KBM-7 (cell line): ENCODE results near the gene CBY1.
"Not testable (repeated sequence)": the region's sequence is repeated elsewhere in the genome, so short reads cannot be mapped to it uniquely, and the experiment has no call there.

Experiments used
- DNase-seq: peaks from one replicate; pipeline ENCODE4 v3.0.0-alpha.2; 2015
- in situ Hi-C: fragments of 300-500 bp; cut with MboI; formaldehyde crosslinking; loops from 2 replicates; pipeline ENCODE4 v1.14.3; 2020; ENCODE audit warnings: low sequenced_read_pairs, low pct_unique_long_range_greater_than_20kb, mixed read lengths

The CBY1 gene

DNA sequence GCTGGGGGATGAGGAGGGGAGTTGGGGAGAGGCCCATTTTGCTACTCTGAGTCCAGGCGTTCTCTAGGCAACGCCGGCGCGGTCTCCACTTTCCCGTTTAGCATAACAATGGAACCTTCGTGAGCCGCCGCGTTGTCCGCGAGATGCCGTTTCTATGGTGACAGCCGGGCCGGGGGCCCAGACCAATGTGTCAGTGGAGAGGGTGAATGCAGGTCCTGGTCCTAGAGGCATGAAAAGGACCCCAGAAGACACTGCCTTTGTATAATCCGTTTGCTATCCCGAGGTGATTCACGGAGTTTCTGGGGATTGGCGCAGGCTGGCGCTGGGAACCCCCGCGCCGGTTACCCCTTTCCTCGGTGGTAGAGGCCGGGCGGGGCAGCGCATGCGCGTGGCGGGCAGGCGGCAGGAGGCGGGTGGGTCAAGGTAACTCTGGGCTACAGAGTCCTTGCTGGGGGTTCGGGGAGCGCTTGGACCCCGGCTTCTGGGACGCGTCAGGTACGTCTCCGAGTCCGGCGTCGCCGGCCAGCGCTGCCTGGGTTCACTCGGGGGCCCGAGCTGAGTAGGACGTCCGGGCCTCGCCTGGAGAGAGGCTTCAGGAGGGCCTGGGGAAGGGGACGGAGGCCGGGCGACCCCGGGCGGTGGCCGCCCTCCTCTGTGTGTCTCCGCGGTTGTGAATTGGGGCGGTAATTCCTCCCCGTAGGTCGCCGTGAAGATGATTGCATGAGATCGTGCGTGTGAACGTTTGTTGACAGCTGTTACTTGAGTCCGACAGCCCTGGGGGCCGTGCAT is at the start of gene CBY1, which contains the start of gene FAM227A:
CBY1 (plus strand) TSS at position 383 of the 789 bp plus-strand sequence. CDS start 11,417 bp downstream, outside the sequence.
FAM227A (minus strand) TSS at position 137 of the 789 bp plus-strand sequence. CDS start 6,224 bp downstream, outside the sequence.
- peak; percentile 90 for DNase-seq
- in situ Hi-C loops: no loop called here

DNA sequence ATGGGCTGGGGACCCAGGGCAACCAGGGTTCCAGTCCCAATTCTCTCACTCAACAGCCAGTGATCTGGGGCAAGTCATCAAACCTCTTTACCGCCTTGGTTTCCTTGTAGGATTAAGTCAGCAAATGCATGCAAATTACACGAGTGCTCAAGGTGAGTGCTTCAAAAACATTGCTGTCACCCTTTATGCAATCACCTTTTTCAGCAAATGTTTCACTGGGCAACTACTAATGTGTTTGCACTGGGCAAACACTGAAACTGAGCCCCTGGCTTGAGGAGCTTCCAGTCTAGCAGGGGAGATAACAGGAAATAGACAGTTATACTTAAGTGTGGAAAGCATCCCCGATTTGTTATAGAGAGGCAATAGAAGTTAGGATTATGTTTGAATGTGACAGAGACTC is 48.8 kb upstream of the CBY1 start:
- in situ Hi-C loops: no loop called here
- no peak for DNase-seq

DNA sequence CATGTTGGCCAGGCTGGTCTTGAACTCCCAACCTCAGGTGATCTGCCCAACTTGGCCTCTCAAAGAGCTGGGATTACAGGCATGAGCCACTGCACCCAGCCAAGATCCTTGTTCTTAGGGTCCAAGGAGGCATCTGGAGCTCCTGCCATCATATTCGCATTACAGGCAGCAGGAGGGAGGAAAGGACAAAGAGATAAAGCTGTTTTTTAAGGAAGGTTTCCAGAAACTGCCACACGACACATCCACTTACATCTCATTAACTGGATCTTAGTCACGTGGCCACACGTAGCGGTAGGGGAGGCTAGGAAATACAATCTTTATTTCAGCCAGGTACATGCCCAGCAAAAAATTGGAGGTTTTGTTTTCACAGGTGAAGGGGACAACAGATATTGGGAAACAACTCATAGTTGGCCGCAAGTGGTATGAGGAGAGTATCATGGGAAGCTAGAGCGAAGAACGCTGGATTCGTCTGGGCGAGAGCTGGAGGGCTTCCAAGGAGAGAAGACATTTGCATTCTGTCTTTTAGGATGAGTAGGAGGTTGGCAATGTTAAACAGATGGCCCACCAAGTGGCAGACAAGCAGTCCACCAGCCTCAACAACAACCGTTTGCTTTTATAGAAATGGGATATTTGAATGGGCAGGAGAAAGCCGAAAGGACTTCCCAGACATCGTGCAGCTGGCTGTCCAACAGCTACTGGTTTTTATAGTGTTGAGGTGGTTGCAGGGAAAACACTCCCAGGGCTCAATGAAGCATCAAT is 47.3 kb upstream of the CBY1 start:
- DNase-seq: no peak
- in situ Hi-C loops: no loop called here

DNA sequence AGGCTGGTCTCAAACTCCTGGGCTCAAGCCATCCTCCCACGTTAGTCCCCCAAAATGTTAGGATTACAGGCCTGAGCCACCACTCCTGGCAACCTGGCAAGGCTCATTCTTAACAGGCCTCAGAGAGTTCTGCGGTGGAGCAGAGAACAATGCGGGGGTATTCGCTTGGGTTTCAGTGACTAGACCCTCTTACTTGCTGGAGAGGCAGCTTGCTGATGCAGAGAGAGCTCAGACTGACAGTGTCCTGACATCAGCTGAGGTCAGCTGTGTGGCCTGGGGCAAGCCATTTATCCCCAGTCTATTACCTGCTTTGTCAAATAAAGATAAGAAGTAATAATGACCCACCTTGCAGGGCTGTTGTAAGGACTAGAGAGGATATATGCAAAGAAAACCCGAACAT is 46.2 kb upstream of the CBY1 start:
- in situ Hi-C loops: no loop called here
- no peak for DNase-seq

DNA sequence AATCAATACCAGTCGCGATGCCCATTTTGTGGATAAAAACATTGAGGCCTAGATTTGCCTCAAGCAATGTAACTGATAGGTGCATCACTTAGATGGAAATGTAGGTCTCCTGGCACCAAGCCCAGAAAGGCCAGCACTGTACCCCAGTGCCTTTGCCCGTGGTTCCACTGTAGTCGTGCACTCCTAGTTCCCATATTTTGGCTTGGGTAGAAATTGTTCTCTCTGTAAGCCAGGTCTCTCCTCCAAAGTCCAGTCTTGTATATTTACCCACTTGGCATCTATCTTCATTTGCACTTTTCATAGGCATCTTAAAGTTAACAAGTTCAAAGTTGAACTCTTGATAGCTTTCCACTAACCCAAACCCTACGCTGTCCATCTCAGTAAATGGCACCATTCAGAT is 44.9 kb upstream of the CBY1 start:
- in situ Hi-C loops: no loop called here
- no peak for DNase-seq

- in situ Hi-C loops: no loop called here
- no peak for DNase-seq
Measured at GRCh38 chr22:38612217-38613006, 44.0 kb upstream of the CBY1 start.

DNA sequence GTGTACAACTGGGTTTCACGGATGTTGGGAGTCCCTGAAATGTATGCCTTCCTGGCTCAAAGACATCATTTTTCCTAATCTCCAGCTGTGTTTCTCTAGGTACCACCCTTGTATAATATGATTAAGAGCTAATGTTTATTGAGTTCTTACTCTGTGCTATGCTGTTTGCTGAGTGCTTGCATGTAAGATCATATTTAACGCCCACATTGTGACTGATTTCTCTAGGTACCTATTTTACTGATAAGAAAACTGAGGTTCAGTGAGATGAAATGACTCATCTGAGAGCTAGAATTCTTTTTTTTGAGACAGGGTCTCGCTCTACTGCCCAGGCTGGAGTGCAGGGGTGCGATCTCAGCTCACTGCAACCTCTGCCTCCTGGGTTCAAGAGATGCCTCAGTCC is 42.9 kb upstream of the CBY1 start:
- no peak for DNase-seq
- in situ Hi-C loops: no loop called here

DNA sequence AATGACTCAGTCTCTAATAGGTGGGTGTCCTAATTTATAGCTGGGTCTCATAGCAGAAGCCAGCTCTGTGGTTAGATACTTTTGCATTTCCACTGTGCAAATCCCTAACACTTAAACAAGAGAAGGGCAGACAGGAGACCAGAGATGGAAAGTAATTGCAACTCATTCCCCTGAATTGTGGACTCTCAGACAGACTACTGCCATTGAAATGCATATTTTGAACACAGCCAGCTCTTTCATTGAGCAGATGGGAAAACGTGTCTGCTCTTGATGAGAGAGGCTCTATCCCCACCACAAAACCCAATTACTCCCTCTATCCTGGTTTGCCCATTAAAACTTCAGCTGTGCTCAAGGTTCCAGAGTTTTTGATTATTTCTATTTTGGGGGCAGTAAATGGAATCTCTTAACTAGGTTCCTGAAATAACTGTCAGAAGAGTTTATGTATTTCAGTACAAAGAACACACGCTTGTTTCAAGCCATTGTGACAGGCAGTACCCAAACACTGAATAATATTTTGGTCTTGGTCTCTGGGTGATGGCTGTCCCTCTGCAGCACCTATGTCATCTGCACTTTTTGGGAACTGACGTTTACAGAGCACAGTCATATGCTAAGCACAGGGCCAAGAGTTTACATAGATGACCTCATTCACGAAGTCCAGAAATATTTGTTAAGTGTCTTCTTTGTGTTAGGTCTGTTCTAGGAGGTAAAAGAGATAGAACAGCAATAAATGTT is 41.9 kb upstream of the CBY1 start:
- no peak for DNase-seq
- in situ Hi-C loops: no loop called here

DNA sequence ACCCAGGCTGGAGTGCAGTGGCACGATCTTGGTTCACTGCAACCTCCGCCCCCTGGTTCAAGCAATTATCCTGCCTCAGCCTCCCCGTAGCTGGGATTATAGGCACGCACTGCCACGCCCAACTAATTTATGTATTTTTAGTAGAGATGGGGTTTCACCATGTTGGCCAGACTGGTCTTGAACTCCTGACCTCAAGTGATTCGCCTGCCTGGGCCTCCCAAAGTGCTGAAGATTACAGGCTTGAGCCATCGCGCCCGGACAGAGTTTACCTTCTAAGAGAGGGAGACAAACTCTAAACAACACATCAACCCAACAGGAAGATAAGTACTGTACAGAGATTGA is 41.4 kb upstream of the CBY1 start:
- in situ Hi-C loops, DNase-seq: not testable (repeated sequence)

GRCh38 chr22:38618258-38618657 is 38.2 kb upstream of the CBY1 start:
- no peak for DNase-seq
- in situ Hi-C loops: no loop called here

GRCh38 chr22:38618682-38619081 is 37.8 kb upstream of the CBY1 start:
- no peak for DNase-seq
- in situ Hi-C loops: no loop called here

DNA sequence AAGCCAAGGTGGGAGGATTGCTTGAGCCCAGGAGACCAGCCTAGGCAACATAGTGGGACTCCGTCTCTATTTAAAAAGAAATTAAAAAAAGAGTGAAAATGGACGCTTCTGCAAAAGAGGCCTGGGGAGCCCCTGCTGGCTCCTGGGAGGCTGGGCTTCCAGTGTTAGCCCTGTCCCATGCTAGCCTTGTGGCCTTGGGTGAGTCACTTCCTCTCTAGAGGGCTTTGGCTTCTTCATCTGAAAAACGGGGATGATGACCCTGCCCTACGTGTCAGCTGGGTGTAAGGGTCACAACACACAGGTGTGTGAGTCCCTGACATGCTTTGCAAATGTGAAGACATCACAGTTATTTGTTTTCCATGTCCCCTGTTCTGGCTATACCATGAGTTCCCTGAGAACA is 33.1 kb upstream of the CBY1 start:
- DNase-seq: no peak
- in situ Hi-C loops: no loop called here

DNA sequence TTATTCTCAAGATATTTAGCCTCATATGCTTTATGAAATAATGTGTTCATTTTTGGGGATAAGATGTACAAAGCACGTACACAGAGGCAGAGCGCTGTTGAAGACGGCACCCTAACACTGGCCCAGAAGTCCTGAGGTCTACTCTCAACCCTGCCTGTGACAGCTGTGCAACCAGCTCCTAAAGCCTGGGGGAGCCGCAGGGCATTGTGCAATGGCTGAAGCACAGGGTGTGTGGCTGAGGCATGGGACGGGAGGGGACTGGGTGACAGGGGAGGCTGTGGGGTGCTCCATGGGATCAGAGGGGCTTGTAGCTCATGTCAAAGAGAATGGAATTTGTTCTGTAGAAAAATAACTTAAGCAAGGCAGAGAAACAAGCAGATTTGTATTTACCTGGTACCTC is 28.0 kb upstream of the CBY1 start:
- DNase-seq: no peak
- in situ Hi-C loops: no loop called here

DNA sequence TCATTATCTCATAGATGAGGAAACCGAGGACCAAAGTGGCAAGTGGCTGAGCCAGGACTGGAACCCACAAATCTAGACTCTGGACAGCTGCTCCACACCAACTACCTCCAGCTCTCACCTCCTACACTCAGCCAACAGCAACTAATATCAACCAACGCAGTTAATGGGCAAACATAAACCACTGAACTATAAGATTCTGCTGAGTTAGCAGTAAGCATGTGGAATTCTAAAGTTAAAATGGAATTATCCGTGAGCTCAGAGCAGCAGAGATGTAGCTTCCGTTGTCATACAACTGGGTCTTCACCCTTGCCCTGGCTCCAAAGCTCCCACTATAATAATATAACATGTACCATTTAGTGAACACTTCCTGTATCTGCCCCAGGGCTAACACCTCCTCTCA is 27.3 kb upstream of the CBY1 start:
- DNase-seq: no peak
- in situ Hi-C loops: no loop called here

- DNase-seq: peak; percentile 71
- in situ Hi-C loops: no loop called here
Measured at GRCh38 chr22:38631724-38632123, 24.7 kb upstream of the CBY1 start.

DNA sequence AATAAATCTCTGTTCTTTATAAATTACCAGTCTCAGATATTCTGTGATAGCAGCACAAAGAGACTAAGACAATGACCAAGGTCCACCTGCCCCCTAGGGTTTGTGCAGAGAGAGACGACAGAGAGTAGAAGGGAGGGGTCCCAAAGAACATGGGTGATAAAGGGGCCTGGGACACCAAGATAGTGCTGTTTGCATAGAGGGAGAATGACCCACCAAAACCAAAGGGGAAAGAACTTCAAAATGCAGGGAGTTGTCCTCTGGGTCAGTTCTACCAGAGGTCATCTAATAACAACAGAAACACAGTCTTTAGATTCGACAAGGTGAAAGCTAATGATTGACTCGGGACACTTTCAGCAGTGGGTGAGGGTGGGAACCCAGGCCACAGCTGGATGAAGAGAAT is 23.9 kb upstream of the CBY1 start:
- DNase-seq: no peak
- in situ Hi-C loops: no loop called here

DNA sequence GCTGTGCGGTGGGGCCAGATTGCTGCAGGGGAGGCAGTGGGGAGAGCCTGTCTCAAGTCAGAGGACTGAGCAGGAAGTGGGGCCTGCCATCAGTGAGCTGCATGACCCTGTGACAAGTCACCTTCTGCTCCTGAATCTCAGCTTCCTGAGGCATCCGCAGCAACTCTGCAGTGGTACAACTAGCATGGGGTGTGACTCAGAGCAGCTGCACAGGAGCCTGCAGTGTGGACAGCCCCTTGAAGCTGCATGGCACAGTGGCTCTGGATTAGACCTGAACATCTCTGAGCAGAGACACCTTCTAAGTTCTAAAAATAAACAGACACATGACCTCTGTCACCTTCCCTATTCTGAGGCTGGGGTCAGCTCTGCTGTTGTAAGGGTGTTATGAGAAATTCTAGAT is 18.2 kb upstream of the CBY1 start:
- DNase-seq: no peak
- in situ Hi-C loops: no loop called here

DNA sequence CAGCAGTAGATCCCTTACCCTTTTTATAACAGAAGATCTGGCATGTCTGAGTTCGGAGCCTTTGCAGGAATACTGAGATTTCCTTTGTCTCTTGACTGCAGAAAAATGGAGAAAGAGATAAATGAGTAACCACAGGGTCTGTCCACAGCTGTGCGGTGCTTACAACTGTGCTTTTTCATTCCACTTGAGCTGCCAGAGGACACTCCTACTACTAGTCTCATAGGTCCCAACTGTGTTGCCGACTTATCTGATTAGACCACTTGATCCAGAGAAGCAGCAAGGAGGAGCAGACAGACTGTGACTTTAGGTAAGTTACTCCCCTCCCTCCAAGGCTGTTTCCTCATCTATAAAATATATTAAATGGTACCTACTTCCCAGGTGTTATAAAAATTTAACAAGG is 17.7 kb upstream of the CBY1 start:
- DNase-seq: no peak
- in situ Hi-C loops: no loop called here

DNA sequence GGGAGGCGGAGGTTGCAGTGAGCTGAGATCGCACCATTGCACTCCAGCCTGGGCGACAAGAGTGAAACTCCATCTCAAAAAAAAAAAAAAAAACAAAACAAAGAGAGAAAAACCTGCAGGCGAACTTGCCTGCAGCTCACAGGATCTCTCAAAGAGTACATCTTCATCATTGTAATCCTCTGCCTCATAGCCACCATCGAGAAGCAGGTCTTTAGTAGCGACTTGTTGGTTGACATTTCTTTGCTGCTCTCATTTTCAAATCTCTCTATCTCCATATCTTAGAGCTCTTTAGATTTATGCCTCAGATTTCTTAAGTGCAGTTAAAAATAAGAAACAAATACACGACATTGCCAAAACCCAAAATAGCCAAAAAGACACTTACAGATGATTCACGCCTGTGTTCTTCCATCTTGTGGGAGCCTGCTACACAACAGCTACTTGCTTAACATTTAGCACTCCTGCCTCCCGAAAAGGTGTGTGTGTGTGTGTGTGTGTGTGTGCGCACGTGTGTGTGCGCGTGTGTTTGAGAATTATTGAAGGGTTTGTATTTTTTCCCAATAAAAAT is 14.9 kb upstream of the CBY1 start:
- no peak for DNase-seq
- in situ Hi-C loops: no loop called here
